HG03469 (cell line): ENCODE measurements around the gene ZFAND3.

Source experiments
- ATAC-seq: cut with Tn5 transposase; IDR thresholded peaks from one replicate; pipeline ENCODE4 v1.9.1; 2021; ENCODE audit warnings: mild to moderate bottlenecking, moderate library complexity, moderate number of reproducible peaks; ENCODE audit not compliant: unreplicated experiment

ZFAND3 gene

GRCh38 chr6:37819177-37819801 lies at the start of gene ZFAND3:
Gene ZFAND3, plus strand, starts transcription at chr6:37819727. Its CDS starts 219 bp downstream, at chr6:37819946.
- peak; percentile 47 for ATAC-seq

- no peak for ATAC-seq
These were observed 45.4 kb upstream of the ZFAND3 start for GRCh38 chr6:37774028-37774680.

GRCh38 chr6:37776566-37776965 lies 43.0 kb upstream of the ZFAND3 start:
- no peak for ATAC-seq

GRCh38 chr6:37777272-37777834 lies 42.2 kb upstream of the ZFAND3 start:
- ATAC-seq = no peak

- ATAC-seq = no peak
These were observed 40.3 kb upstream of the ZFAND3 start for GRCh38 chr6:37779111-37779800.

- ATAC-seq = no peak
These were observed 39.5 kb upstream of the ZFAND3 start for GRCh38 chr6:37779902-37780628.

- ATAC-seq = no peak
These were observed 37.7 kb upstream of the ZFAND3 start for GRCh38 chr6:37781788-37782187.

GRCh38 chr6:37783025-37783855 lies 36.3 kb upstream of the ZFAND3 start:
- ATAC-seq = no peak

- no peak for ATAC-seq
These were observed 35.5 kb upstream of the ZFAND3 start for GRCh38 chr6:37783856-37784584.

- no peak for ATAC-seq
These were observed 35.0 kb upstream of the ZFAND3 start for GRCh38 chr6:37784585-37784967.

- no peak for ATAC-seq
These were observed 34.4 kb upstream of the ZFAND3 start for GRCh38 chr6:37785002-37785662.

- no peak for ATAC-seq
These were observed 33.8 kb upstream of the ZFAND3 start for GRCh38 chr6:37785663-37786270.

- ATAC-seq = no peak
These were observed 32.3 kb upstream of the ZFAND3 start for GRCh38 chr6:37787216-37787615.

- no peak for ATAC-seq
These were observed 31.3 kb upstream of the ZFAND3 start for GRCh38 chr6:37788259-37788658.

GRCh38 chr6:37791156-37791919 lies 28.2 kb upstream of the ZFAND3 start:
- peak; percentile 84 for ATAC-seq

- ATAC-seq = no peak
These were observed 27.0 kb upstream of the ZFAND3 start for GRCh38 chr6:37792457-37793033.

GRCh38 chr6:37793067-37793466 lies 26.5 kb upstream of the ZFAND3 start:
- ATAC-seq = no peak

- ATAC-seq = no peak
These were observed 24.7 kb upstream of the ZFAND3 start for GRCh38 chr6:37794825-37795224.
